Ectodermal cell (in vitro differentiated cells): Measurements from ENCODE around the gene NOS1.

Experiments used
- H3K27ac ChIP-seq: 2 replicates; pipeline ENCODE4 v1.7.0; 2013; ENCODE audit warnings: mild to moderate bottlenecking, low read depth, low read length; ENCODE audit not compliant: insufficient read depth, poor library complexity, severe bottlenecking
- H3K27me3 ChIP-seq: 2 replicates; pipeline ENCODE4 v1.7.0; 2013; ENCODE audit warnings: mild to moderate bottlenecking, low read length; ENCODE audit not compliant: insufficient read depth, control insufficient read depth, poor library complexity, severe bottlenecking
- H3K36me3 ChIP-seq: one replicate; pipeline ENCODE4 v1.7.0; 2013; ENCODE audit warnings: low read length; ENCODE audit not compliant: control insufficient read depth, insufficient read depth
- H3K4me1 ChIP-seq: one replicate; pipeline ENCODE4 v1.7.0; 2013; ENCODE audit warnings: low read length; ENCODE audit not compliant: control insufficient read depth, insufficient read depth
- H3K4me3 ChIP-seq: 2 replicates; pipeline ENCODE4 v1.7.0; 2013; ENCODE audit warnings: low read depth, low read length, control low read depth; ENCODE audit not compliant: insufficient read depth
- H3K9me3 ChIP-seq: 2 replicates; pipeline ENCODE4 v1.7.0; 2013; ENCODE audit warnings: mild to moderate bottlenecking, low read length, moderate library complexity; ENCODE audit not compliant: control insufficient read depth
- whole genome bisulfite sequencing, 2 experiments: methylation state at CpG; one replicate each; pipeline ENCODE4 v1.1.7; 2013; ENCODE audit warnings: missing lambda C conversion rate in 2 of 2; 5-methylcytosine and 5-hydroxymethylcytosine counted together

The NOS1 gene

DNA sequence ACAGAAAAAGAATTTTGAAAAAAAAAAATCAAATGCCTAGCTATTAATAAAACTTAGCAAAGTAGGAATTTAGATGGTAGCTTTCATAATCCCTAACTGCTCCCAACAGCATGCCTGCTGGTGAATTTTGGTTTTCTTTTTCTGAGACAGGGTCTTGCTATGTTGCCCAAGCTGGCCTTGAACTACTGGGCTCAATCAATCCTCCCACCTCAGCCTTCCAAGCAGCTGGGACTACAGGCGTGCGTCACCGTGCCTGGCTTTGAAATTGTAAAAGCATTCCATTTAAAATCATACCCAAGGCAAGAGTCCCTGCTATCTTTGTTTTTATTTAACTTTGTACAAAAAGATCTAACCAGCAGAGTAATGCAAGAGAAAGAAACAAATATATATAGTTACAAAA lies 191.9 kb downstream of the NOS1 start:
- H3K27me3 ChIP-seq = no peaks in the 10 kb centered on the region
- peaks cover 76% of the 10 kb centered on the region for H3K36me3 ChIP-seq
- H3K4me3 ChIP-seq = no peak overlapping the region
- no peak overlapping the region for H3K27ac ChIP-seq
- H3K4me1 ChIP-seq = no peaks in the 10 kb centered on the region
- 91 to 93% methylated on average over 3 of the region's 3 CpGs for WGBS, 2 experiments
- H3K9me3 ChIP-seq = no peaks in the 10 kb centered on the region

GRCh38 chr12:117168976-117169375 lies 192.4 kb downstream of the NOS1 start:
- H3K9me3 ChIP-seq = no peaks in the 10 kb centered on the region
- no peaks in the 10 kb centered on the region for H3K27me3 ChIP-seq
- WGBS, 2 experiments = 83 to 84% methylated on average over 3 of the region's 3 CpGs
- H3K27ac ChIP-seq = no peak overlapping the region
- H3K4me1 ChIP-seq = no peaks in the 10 kb centered on the region
- H3K36me3 ChIP-seq = peaks cover 73% of the 10 kb centered on the region
- H3K4me3 ChIP-seq = no peak overlapping the region

- WGBS, 2 experiments = 84 to 92% methylated on average over 4 of the region's 4 CpGs
- Histone ChIP-seq H3K36me3 (peaks cover 67% of the 10 kb centered on the region), H3K27ac (no peak overlapping the region), H3K27me3 (no peaks in the 10 kb centered on the region), H3K9me3 (no peaks in the 10 kb centered on the region), H3K4me1 (no peaks in the 10 kb centered on the region), H3K4me3 (no peak overlapping the region)
Observed at GRCh38 chr12:117167769-117168168, 193.7 kb downstream of the NOS1 start.

- Histone ChIP-seq H3K36me3 (peaks cover 68% of the 10 kb centered on the region), H3K4me1 (no peaks in the 10 kb centered on the region)
- WGBS, 2 experiments = 96 to 97% methylated on average over 4 of the region's 4 CpGs
Observed at GRCh38 chr12:117166107-117166506, 195.3 kb downstream of the NOS1 start.

DNA sequence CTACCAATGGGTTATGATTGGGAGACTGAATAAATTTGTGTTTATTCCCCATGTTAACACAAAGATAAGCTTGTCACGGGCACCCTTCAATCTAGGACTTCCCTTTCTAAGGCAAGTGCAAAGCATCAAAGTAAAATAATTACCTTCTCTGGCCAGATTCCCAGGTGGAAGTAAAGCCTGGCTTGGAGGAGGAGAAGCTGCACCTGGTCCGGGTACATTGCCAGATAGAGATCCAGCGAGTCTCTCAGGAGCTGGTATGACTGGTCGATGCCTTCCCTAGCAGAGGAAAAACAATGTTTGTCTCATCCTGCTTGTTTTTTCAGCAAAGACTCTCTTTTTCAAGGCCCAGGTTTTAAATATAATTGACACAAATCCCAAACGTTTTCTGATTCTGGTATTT lies 196.1 kb downstream of the NOS1 start:
- Histone ChIP-seq H3K36me3 (peaks cover 64% of the 10 kb centered on the region), H3K4me3 (no peak overlapping the region), H3K4me1 (no peaks in the 10 kb centered on the region), H3K9me3 (no peaks in the 10 kb centered on the region), H3K27me3 (no peaks in the 10 kb centered on the region), H3K27ac (no peak overlapping the region)
- WGBS, 2 experiments = 92 to 94% methylated on average over 5 of the region's 5 CpGs

More at GRCh38 chr12:117166107-117166506, 195.3 kb downstream of the NOS1 start:
- Histone ChIP-seq H3K4me3 (no peak overlapping the region), H3K27ac (no peak overlapping the region), H3K27me3 (no peaks in the 10 kb centered on the region), H3K9me3 (no peaks in the 10 kb centered on the region)

- peaks cover 64% of the 10 kb centered on the region for H3K36me3 ChIP-seq
- 87 to 88% methylated on average over 7 of the region's 7 CpGs for WGBS, 2 experiments
- H3K27ac ChIP-seq = no peak overlapping the region
- no peaks in the 10 kb centered on the region for H3K27me3 ChIP-seq
- no peaks in the 10 kb centered on the region for H3K4me1 ChIP-seq
- H3K4me3 ChIP-seq = no peak overlapping the region
- no peaks in the 10 kb centered on the region for H3K9me3 ChIP-seq
Observed at GRCh38 chr12:117162633-117163032, 198.8 kb downstream of the NOS1 start.

- no peak overlapping the region for H3K4me3 ChIP-seq
- 95 to 96% methylated on average over 8 of the region's 8 CpGs for WGBS, 2 experiments
- no peaks in the 10 kb centered on the region for H3K27me3 ChIP-seq
- H3K9me3 ChIP-seq = no peaks in the 10 kb centered on the region
- H3K27ac ChIP-seq = no peak overlapping the region
- H3K36me3 ChIP-seq = peaks cover 64% of the 10 kb centered on the region
- no peaks in the 10 kb centered on the region for H3K4me1 ChIP-seq
Observed at GRCh38 chr12:117162167-117162539, 199.3 kb downstream of the NOS1 start.

DNA sequence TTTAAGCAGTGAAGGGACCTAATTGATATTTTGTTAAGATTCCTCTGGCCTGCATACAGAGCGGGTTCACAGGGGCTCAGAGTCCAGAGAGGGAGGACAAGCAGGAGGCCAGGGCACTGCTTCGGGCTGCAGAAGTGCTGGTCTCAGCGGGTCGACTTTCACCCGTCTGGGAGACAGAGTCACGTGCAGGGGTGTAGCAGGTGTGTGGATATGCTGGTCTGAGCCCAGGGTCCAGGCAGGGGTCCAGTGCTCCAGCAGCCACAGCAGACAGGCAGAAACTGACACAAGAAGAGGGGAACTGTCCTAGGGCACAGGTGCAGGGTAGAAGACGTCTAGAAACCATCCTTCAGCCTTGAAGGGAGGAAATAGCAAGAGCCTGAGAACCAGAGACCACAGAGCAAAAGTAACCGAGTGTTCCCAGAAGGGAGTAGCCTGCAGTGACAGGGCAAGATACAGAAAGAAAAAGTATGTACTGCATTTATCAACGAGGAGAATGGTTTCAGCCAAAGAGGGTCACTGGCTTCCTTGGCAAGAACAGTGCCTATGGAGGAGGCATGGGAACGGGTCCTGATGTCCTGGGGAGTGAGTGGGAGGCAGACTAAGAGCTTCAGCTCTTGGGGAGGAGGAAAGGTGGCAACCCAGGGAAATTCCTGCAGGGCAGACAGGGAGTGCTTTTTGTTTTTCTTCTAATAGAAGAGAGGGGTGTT lies 199.8 kb downstream of the NOS1 start:
- H3K4me3 ChIP-seq = no peak overlapping the region
- H3K27me3 ChIP-seq = no peaks in the 10 kb centered on the region
- H3K27ac ChIP-seq = no peak overlapping the region
- 93% methylated on average over 10 of the region's 10 CpGs for WGBS, 2 experiments
- no peaks in the 10 kb centered on the region for H3K4me1 ChIP-seq
- no peaks in the 10 kb centered on the region for H3K9me3 ChIP-seq
- H3K36me3 ChIP-seq = peaks cover 65% of the 10 kb centered on the region

DNA sequence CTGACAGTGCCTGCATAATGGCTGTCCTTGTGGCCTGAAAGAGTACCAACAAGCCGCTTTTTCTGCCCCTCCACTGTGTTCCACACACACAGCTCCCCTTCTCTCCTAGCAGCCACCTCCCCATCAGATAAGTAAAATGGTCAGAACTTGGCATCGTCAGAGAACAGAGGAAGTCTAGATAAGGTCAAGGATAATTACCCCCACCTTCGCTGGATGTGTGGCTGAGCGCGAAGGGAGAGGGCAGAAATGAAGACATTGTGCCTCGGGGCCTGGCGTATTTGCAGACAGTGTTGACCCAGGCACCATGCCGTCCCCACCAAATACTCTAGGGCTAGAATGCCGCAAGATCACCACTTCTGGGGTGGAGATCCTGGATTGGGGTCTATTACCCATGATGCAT lies 201.8 kb downstream of the NOS1 start:
- WGBS, 2 experiments = 97% methylated on average over 9 of the region's 9 CpGs
- no peaks in the 10 kb centered on the region for H3K4me1 ChIP-seq
- peaks cover 62% of the 10 kb centered on the region for H3K36me3 ChIP-seq
- no peak overlapping the region for H3K4me3 ChIP-seq
- no peak overlapping the region for H3K27ac ChIP-seq
- no peaks in the 10 kb centered on the region for H3K27me3 ChIP-seq
- H3K9me3 ChIP-seq = no peaks in the 10 kb centered on the region

GRCh38 chr12:117158911-117159553 lies 202.4 kb downstream of the NOS1 start:
- Histone ChIP-seq H3K36me3 (peaks cover 63% of the 10 kb centered on the region), H3K27ac (no peak overlapping the region), H3K4me1 (no peaks in the 10 kb centered on the region), H3K9me3 (no peaks in the 10 kb centered on the region), H3K27me3 (no peaks in the 10 kb centered on the region), H3K4me3 (no peak overlapping the region)
- 88 to 90% methylated on average over 7 of the region's 7 CpGs for WGBS, 2 experiments
